Hematopoietic multipotent progenitor cell (in vitro differentiated cells): Measurements from ENCODE around the gene TLN1. TPM values are rescaled to one million over a fixed set of nuclear protein-coding genes. Genes with fewer than 3 reads are reported as not detected.

Experiments
- DNase-seq, 3 donors: peaks; one replicate each; pipeline ENCODE4 v3.0.0-alpha.2; 2011 to 2015; ENCODE audit warnings: low read depth in 2 of 3, low spot score in 2 of 3
- total RNA-seq: library from RNA; depleted of rRNA; stranded (reverse); fragments of >200 nt; gene quantifications from one replicate; pipeline ENCODE4 v1.2.3, GENCODE V29; 2012

The TLN1 gene
- total RNA-seq, 1 donor, result 414 TPM

GRCh38 chr9:35673132-35674024, 58.6 kb downstream of the TLN1 start, which contains the start of gene CA9:
Gene CA9 (plus strand): TSS chr9:35673928. CDS start chr9:35673960, 32 bp downstream.
- no peak for DNase-seq

- no peak for DNase-seq
Measured at GRCh38 chr9:35669331-35670145, 62.5 kb downstream of the TLN1 start.

- DNase-seq, result no peak
Measured at GRCh38 chr9:35667939-35668338, 64.1 kb downstream of the TLN1 start.

- DNase-seq, result no peak
Measured at GRCh38 chr9:35666549-35666948, 65.4 kb downstream of the TLN1 start.

GRCh38 chr9:35666045-35666444, 66.0 kb downstream of the TLN1 start:
- no peak for DNase-seq

- DNase-seq, result no peak
Measured at GRCh38 chr9:35665471-35665818, 66.5 kb downstream of the TLN1 start.

- peak in 2 of 3 donors; percentile 53 to 57 for DNase-seq
Measured at GRCh38 chr9:35664531-35665470, 67.2 kb downstream of the TLN1 start, which contains the start of gene ARHGEF39. Gene ARHGEF39 (minus strand): TSS chr9:35665195. CDS start chr9:35665169, 26 bp downstream.

- no peak for DNase-seq
Measured at GRCh38 chr9:35662437-35662836, 69.6 kb downstream of the TLN1 start.

- DNase-seq, result no peak
Measured at GRCh38 chr9:35661756-35662350, 70.1 kb downstream of the TLN1 start.

- DNase-seq, result no peak
Measured at GRCh38 chr9:35660966-35661415, 71.0 kb downstream of the TLN1 start.

- DNase-seq, result no peak
Measured at GRCh38 chr9:35659340-35659739, 72.7 kb downstream of the TLN1 start.

GRCh38 chr9:35658968-35659220, 73.1 kb downstream of the TLN1 start:
- no peak for DNase-seq

GRCh38 chr9:35658137-35658967, 73.6 kb downstream of the TLN1 start, which contains the start of gene CCDC107:
Gene CCDC107 (plus strand): TSS chr9:35658292. CDS start chr9:35658380, 88 bp downstream.
- DNase-seq, result peak; percentile 84 to 89 (median 87)

- peak; percentile 90 to 96 (median 92) for DNase-seq
Measured at GRCh38 chr9:35657546-35658136, 74.4 kb downstream of the TLN1 start, which contains the start of gene RMRP. Gene RMRP (minus strand): TSS chr9:35658019.

GRCh38 chr9:35656831-35657545, 75.0 kb downstream of the TLN1 start:
- DNase-seq, result no peak

- DNase-seq, result no peak
Measured at GRCh38 chr9:35656348-35656747, 75.6 kb downstream of the TLN1 start.

GRCh38 chr9:35653611-35654010, 78.4 kb downstream of the TLN1 start:
- no peak for DNase-seq

- no peak for DNase-seq
Measured at GRCh38 chr9:35652829-35653209, 79.2 kb downstream of the TLN1 start.
